K562 (cell line): ENCODE measurements around the gene PGGHG. TPM values are rescaled to one million over a fixed set of nuclear protein-coding genes. Genes with fewer than 3 reads are reported as not detected.

ENCODE experiments used
- HNRNPL ChIP-seq: fragments of 200-400 bp; formaldehyde crosslinking; IDR thresholded peaks from 2 replicates; pipeline ENCODE4 v1.6.1; 2017; ENCODE audit warnings: low read depth, mild to moderate bottlenecking, low read length
- MYBL2 ChIP-seq, 2 experiments: fragments of 450-650 bp in 1 of 2; sonication (generic) in 1 of 2; formaldehyde crosslinking in 1 of 2; IDR thresholded peaks; 2 replicates each; pipeline versions ENCODE4 v1.6.1 to v1.8.1; 2017 to 2022; ENCODE audit warnings: borderline replicate concordance in 1 of 2, inconsistent platforms in 1 of 2, low read depth in 1 of 2, mild to moderate bottlenecking in 1 of 2, missing genetic modification reagents in 1 of 2, moderate library complexity in 1 of 2
- MYC ChIP-seq, 2 experiments: fragments of 250-450 bp in 1 of 2; sonication (Bioruptor Pico) in 1 of 2; IDR thresholded peaks; 2 replicates each; pipeline versions ENCODE4 v1.5.1 to v1.6.1; 2012 to 2021; ENCODE audit warnings: low read depth in 2 of 2, borderline replicate concordance in 1 of 2, improper control_type of control experiment in 1 of 2, low read length in 1 of 2, mild to moderate bottlenecking in 1 of 2, moderate library complexity in 1 of 2
- SMAD2 ChIP-seq: fragments of 150-350 bp; IDR thresholded peaks from 2 replicates; pipeline ENCODE4 v1.6.1; 2014; ENCODE audit warnings: low read depth, mild to moderate bottlenecking, low read length
- SMAD4 ChIP-seq: fragments of 250-450 bp; sonication (Bioruptor Pico); conservative IDR thresholded peaks from 2 replicates; pipeline ENCODE4 v1.8.0; 2021; ENCODE audit warnings: inconsistent platforms, mild to moderate bottlenecking, moderate library complexity
- TCFL5 ChIP-seq: fragments of 250-450 bp; sonication (Bioruptor Pico); conservative IDR thresholded peaks from 2 replicates; pipeline ENCODE4 v1.6.1; 2021; ENCODE audit warnings: mild to moderate bottlenecking, moderate library complexity, matching md5 sums
- XRCC5 ChIP-seq: fragments of 200-400 bp; formaldehyde crosslinking; IDR thresholded peaks from 2 replicates; pipeline ENCODE4 v1.6.1; 2017; ENCODE audit warnings: low read depth, mild to moderate bottlenecking, low read length
- ZFPM2 ChIP-seq: fragments of 250-450 bp; sonication (Bioruptor Pico); IDR thresholded peaks from 2 replicates; pipeline ENCODE4 v1.5.1; 2022; ENCODE audit warnings: mild to moderate bottlenecking
- ZNF133 ChIP-seq: fragments of 250-450 bp; sonication (Bioruptor Pico); IDR thresholded peaks from 2 replicates; pipeline ENCODE4 v1.4.0; 2020; ENCODE audit warnings: mild to moderate bottlenecking
- polyA plus RNA-seq, 8 experiments: library from polyadenylated mRNA; depleted of rRNA in 4 of 8; stranded (reverse) in 5 of 8; unstranded in 3 of 8; fragments of >200 nt; fragmentation: Nextera tagmentation in 2 of 8; fragmentation: Illumina TruSeq in 1 of 8; extraction: Ambion mirVana in 2 of 8; extraction: Trizol in 1 of 8; gene quantifications; 2 replicates each; pipeline versions ENCODE4 v1.2.1 to v1.2.3, GENCODE V29; 2011 to 2014; ENCODE audit warnings: inconsistent platforms in 1 of 8, missing spikeins in 1 of 8
- total RNA-seq, 7 experiments: library from RNA; depleted of rRNA in 6 of 7; stranded (reverse); fragments of >200 nt in 6 of 7; fragmentation: Illumina TruSeq in 2 of 7; extraction: Trizol in 2 of 7; gene quantifications; 2 replicates each; pipeline versions ENCODE4 v1.2.1 to v1.2.3, GENCODE V29; 2011 to 2021; ENCODE audit warnings: low replicate concordance in 1 of 7
- TF ChIP-seq, protein P1 (sequence below), 2 experiments: fragments of 450-650 bp; formaldehyde crosslinking in 1 of 2; IDR thresholded peaks; 2 replicates each; pipeline versions ENCODE4 v1.4.0 to v1.6.1; 2014 to 2020; ENCODE audit warnings: mild to moderate bottlenecking in 2 of 2, borderline replicate concordance in 1 of 2, low read depth in 1 of 2
- TF ChIP-seq, protein P2 (sequence below): sonication (generic); formaldehyde crosslinking; IDR thresholded peaks from 2 replicates; pipeline ENCODE4 v1.9.0; 2022; ENCODE audit warnings: mild to moderate bottlenecking, missing genetic modification reagents
- TF ChIP-seq, protein P3 (sequence below), 2 experiments: fragments of 450-650 bp; conservative IDR thresholded peaks; 2 replicates each; pipeline ENCODE4 v1.6.1; 2017; ENCODE audit warnings: mild to moderate bottlenecking in 2 of 2, moderate library complexity in 2 of 2
- TF ChIP-seq, protein P4 (sequence below): fragments of 250-450 bp; sonication (Bioruptor Pico); IDR thresholded peaks from 2 replicates; pipeline ENCODE4 v1.5.1; 2021; ENCODE audit warnings: mild to moderate bottlenecking

Gene PGGHG
- total and polyA plus RNA-seq, 9 of the 15 experiments (the other 6 are each of a cell fraction or from before 2014, with no cell fraction given), result 0.38 to 85.1 (median 18.1) TPM

DNA sequence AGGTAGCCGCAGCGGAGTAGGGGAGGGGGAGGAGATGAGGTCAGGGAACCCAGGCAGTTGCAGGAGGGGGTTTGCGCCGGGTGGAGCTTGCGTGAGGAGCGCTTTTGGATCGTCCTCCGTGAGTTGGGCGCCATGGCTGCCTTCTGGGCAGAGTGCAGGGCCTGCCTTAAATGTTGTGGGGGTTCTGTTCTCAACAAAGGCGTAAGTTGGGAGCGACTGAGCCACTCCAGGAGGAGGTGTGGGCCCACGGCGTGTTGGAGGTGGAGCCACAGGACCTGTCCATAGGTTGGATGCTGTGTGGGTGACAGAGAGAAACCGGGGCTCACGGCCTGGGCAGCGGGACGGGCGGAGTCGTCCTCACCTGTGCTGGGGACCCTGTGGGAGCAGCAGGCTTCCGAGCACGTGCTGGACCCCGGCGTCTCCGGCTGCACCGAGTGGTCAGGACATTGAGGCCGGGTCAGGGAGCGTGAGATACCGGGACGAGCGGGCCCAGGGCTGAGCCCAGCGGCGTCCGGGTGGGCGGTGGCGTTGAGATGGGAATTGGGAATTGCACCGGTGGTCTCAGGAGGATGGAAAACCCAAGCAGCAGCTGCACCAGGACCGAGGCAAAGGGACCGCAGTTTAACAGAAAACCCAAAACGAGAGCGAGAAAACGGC is 977 bp upstream of the PGGHG start (continued):
- TF ChIP-seq, protein P1, sequence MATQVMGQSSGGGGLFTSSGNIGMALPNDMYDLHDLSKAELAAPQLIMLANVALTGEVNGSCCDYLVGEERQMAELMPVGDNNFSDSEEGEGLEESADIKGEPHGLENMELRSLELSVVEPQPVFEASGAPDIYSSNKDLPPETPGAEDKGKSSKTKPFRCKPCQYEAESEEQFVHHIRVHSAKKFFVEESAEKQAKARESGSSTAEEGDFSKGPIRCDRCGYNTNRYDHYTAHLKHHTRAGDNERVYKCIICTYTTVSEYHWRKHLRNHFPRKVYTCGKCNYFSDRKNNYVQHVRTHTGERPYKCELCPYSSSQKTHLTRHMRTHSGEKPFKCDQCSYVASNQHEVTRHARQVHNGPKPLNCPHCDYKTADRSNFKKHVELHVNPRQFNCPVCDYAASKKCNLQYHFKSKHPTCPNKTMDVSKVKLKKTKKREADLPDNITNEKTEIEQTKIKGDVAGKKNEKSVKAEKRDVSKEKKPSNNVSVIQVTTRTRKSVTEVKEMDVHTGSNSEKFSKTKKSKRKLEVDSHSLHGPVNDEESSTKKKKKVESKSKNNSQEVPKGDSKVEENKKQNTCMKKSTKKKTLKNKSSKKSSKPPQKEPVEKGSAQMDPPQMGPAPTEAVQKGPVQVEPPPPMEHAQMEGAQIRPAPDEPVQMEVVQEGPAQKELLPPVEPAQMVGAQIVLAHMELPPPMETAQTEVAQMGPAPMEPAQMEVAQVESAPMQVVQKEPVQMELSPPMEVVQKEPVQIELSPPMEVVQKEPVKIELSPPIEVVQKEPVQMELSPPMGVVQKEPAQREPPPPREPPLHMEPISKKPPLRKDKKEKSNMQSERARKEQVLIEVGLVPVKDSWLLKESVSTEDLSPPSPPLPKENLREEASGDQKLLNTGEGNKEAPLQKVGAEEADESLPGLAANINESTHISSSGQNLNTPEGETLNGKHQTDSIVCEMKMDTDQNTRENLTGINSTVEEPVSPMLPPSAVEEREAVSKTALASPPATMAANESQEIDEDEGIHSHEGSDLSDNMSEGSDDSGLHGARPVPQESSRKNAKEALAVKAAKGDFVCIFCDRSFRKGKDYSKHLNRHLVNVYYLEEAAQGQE (IDR thresholded peaks at IDR 0.05; ENCODE audit: borderline replicate concordance), result no peak
- TF ChIP-seq, protein P1 (CRISPR knock-in tag; IDR thresholded peaks at IDR 0.05; ENCODE audit: low read depth), result 0 out of 2 replicates have a peak, but pooled peaks have one; percentile 59
- TF ChIP-seq, protein P2, sequence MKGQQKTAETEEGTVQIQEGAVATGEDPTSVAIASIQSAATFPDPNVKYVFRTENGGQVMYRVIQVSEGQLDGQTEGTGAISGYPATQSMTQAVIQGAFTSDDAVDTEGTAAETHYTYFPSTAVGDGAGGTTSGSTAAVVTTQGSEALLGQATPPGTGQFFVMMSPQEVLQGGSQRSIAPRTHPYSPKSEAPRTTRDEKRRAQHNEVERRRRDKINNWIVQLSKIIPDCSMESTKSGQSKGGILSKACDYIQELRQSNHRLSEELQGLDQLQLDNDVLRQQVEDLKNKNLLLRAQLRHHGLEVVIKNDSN (CRISPR knock-in tag), result peak; percentile 60
- TF ChIP-seq HNRNPL (no peak), XRCC5 (0 out of 2 replicates have a peak, but pooled peaks have one; percentile 33), ZFPM2 (CRISPR knock-in tag) (no peak), TCFL5 (CRISPR knock-in tag) (no peak), SMAD4 (no peak; the same call in 1 of the 2 replicates), MYBL2 (IDR thresholded peaks at IDR 0.05; ENCODE audit: low read depth) (no peak), MYBL2 (CRISPR knock-in tag; IDR thresholded peaks at IDR 0.05; ENCODE audit: borderline replicate concordance) (no peak), MYC (IDR thresholded peaks at IDR 0.05; ENCODE audit: low read depth, low read length) (no peak; the same call in 1 of the 2 replicates), MYC (CRISPR knock-in tag; IDR thresholded peaks at IDR 0.05; ENCODE audit: borderline replicate concordance, low read depth) (peak; percentile 74), ZNF133 (CRISPR knock-in tag) (no peak), SMAD2 (no peak)
- TF ChIP-seq, protein P3, sequence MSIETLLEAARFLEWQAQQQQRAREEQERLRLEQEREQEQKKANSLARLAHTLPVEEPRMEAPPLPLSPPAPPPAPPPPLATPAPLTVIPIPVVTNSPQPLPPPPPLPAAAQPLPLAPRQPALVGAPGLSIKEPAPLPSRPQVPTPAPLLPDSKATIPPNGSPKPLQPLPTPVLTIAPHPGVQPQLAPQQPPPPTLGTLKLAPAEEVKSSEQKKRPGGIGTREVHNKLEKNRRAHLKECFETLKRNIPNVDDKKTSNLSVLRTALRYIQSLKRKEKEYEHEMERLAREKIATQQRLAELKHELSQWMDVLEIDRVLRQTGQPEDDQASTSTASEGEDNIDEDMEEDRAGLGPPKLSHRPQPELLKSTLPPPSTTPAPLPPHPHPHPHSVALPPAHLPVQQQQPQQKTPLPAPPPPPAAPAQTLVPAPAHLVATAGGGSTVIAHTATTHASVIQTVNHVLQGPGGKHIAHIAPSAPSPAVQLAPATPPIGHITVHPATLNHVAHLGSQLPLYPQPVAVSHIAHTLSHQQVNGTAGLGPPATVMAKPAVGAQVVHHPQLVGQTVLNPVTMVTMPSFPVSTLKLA (conservative IDR thresholded peaks at IDR 0.05), result peak in 1 of 2 experiments; percentile 61; a peak in 2 of 4 replicates
- TF ChIP-seq, protein P4, sequence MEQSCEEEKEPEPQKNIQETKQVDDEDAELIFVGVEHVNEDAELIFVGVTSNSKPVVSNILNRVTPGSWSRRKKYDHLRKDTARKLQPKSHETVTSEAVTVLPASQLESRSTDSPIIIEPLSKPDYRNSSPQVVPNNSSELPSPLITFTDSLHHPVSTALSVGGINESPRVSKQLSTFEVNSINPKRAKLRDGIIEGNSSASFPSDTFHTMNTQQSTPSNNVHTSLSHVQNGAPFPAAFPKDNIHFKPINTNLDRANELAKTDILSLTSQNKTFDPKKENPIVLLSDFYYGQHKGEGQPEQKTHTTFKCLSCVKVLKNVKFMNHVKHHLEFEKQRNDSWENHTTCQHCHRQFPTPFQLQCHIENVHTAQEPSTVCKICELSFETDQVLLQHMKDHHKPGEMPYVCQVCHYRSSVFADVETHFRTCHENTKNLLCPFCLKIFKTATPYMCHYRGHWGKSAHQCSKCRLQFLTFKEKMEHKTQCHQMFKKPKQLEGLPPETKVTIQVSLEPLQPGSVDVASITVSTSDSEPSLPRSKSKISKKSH (CRISPR knock-in tag), result no peak
